HAP-1 (cell line): ENCODE results near the gene ANXA6.

ENCODE experiments used
- DNase-seq, 2 experiments: peaks; one replicate each; pipeline ENCODE4 v3.0.0-alpha.2; 2016 to 2020; ENCODE audit warnings: low spot score in 2 of 2
- H3K27me3 ChIP-seq: fragments of 250-450 bp; sonication (Bioruptor Pico); 2 replicates; pipeline ENCODE4 v1.5.1; 2020; ENCODE audit warnings: low read depth, mild to moderate bottlenecking, moderate library complexity
- H3K36me3 ChIP-seq: fragments of 250-450 bp; sonication (Bioruptor Pico); replicated peaks from 2 replicates; pipeline ENCODE4 v1.5.1; 2020; ENCODE audit warnings: mild to moderate bottlenecking
- H3K4me1 ChIP-seq: fragments of 250-450 bp; sonication (Bioruptor Pico); 2 replicates; pipeline ENCODE4 v1.5.1; 2020; ENCODE audit warnings: mild to moderate bottlenecking
- H3K4me3 ChIP-seq: fragments of 250-450 bp; sonication (Bioruptor Pico); 2 replicates; pipeline ENCODE4 v1.5.1; 2020; ENCODE audit warnings: mild to moderate bottlenecking, moderate library complexity
- H3K9me3 ChIP-seq: fragments of 250-450 bp; sonication (Bioruptor Pico); 2 replicates; pipeline ENCODE4 v1.5.1; 2020; ENCODE audit warnings: mild to moderate bottlenecking, moderate library complexity
- in situ Hi-C: fragments of 300-500 bp; cut with MboI; formaldehyde crosslinking; loops from 3 replicates; pipeline ENCODE4 v1.14.3; 2020; ENCODE audit warnings: low sequenced_read_pairs, inconsistent platforms, mixed read lengths

ANXA6 gene

GRCh38 chr5:151141535-151141934, 16.0 kb downstream of the ANXA6 start:
- H3K9me3 ChIP-seq: no peaks in the 10 kb centered on the region
- no peak overlapping the region for H3K4me3 ChIP-seq
- no peaks in the 10 kb centered on the region for H3K27me3 ChIP-seq
- in situ Hi-C loops: no loop called here
- DNase-seq: no peak
- peaks cover 33% of the 10 kb centered on the region for H3K36me3 ChIP-seq
- no peaks in the 10 kb centered on the region for H3K4me1 ChIP-seq

- DNase-seq: no peak
- no peaks in the 10 kb centered on the region for H3K4me1 ChIP-seq
- in situ Hi-C loops: no loop called here
- H3K27me3 ChIP-seq: no peaks in the 10 kb centered on the region
- H3K36me3 ChIP-seq: peaks cover 39% of the 10 kb centered on the region
- H3K4me3 ChIP-seq: no peak overlapping the region
- H3K9me3 ChIP-seq: no peaks in the 10 kb centered on the region
Measured at GRCh38 chr5:151140686-151141459, 16.7 kb downstream of the ANXA6 start.

GRCh38 chr5:151139646-151140045, 17.9 kb downstream of the ANXA6 start:
- in situ Hi-C loops: no loop called here
- peaks cover 40% of the 10 kb centered on the region for H3K36me3 ChIP-seq
- H3K4me3 ChIP-seq: no peak overlapping the region
- H3K9me3 ChIP-seq: no peaks in the 10 kb centered on the region
- no peaks in the 10 kb centered on the region for H3K4me1 ChIP-seq
- no peak for DNase-seq
- no peaks in the 10 kb centered on the region for H3K27me3 ChIP-seq

- in situ Hi-C loops: no loop called here
- no peaks in the 10 kb centered on the region for H3K4me1 ChIP-seq
Measured at GRCh38 chr5:151139015-151139414, 18.6 kb downstream of the ANXA6 start.

GRCh38 chr5:151138114-151138513, 19.5 kb downstream of the ANXA6 start:
- DNase-seq: no peak
- in situ Hi-C loops: no loop called here
- Histone ChIP-seq H3K27me3 (no peaks in the 10 kb centered on the region), H3K4me3 (no peak overlapping the region), H3K4me1 (no peaks in the 10 kb centered on the region), H3K9me3 (no peaks in the 10 kb centered on the region), H3K36me3 (peaks cover 54% of the 10 kb centered on the region)

More at GRCh38 chr5:151139015-151139414, 18.6 kb downstream of the ANXA6 start:
- no peak for DNase-seq
- Histone ChIP-seq H3K4me3 (no peak overlapping the region), H3K9me3 (no peaks in the 10 kb centered on the region), H3K36me3 (peaks cover 47% of the 10 kb centered on the region), H3K27me3 (no peaks in the 10 kb centered on the region)

GRCh38 chr5:151137067-151137825, 20.3 kb downstream of the ANXA6 start:
- H3K36me3 ChIP-seq: peaks cover 54% of the 10 kb centered on the region

GRCh38 chr5:151134228-151134627, 23.4 kb downstream of the ANXA6 start:
- Histone ChIP-seq H3K9me3 (no peaks in the 10 kb centered on the region), H3K27me3 (no peaks in the 10 kb centered on the region), H3K36me3 (peaks cover 77% of the 10 kb centered on the region), H3K4me1 (no peaks in the 10 kb centered on the region), H3K4me3 (no peak overlapping the region)
- no peak for DNase-seq
- in situ Hi-C loops: no loop called here

More at GRCh38 chr5:151137067-151137825, 20.3 kb downstream of the ANXA6 start:
- H3K9me3 ChIP-seq: no peaks in the 10 kb centered on the region
- H3K27me3 ChIP-seq: no peaks in the 10 kb centered on the region
- H3K4me1 ChIP-seq: no peaks in the 10 kb centered on the region
- in situ Hi-C loops: no loop called here
- H3K4me3 ChIP-seq: no peak overlapping the region
- DNase-seq: no peak

- H3K36me3 ChIP-seq: peaks cover 74% of the 10 kb centered on the region
- in situ Hi-C loops: no loop called here
- DNase-seq: no peak
- no peak overlapping the region for H3K4me3 ChIP-seq
- H3K27me3 ChIP-seq: no peaks in the 10 kb centered on the region
- H3K4me1 ChIP-seq: no peaks in the 10 kb centered on the region
- H3K9me3 ChIP-seq: no peaks in the 10 kb centered on the region
Measured at GRCh38 chr5:151132963-151133362, 24.6 kb downstream of the ANXA6 start.

GRCh38 chr5:151130922-151131891, 26.4 kb downstream of the ANXA6 start:
- no peaks in the 10 kb centered on the region for H3K9me3 ChIP-seq
- DNase-seq: no peak
- no peaks in the 10 kb centered on the region for H3K27me3 ChIP-seq
- in situ Hi-C loops: no loop called here
- H3K36me3 ChIP-seq: peaks cover 69% of the 10 kb centered on the region
- no peak overlapping the region for H3K4me3 ChIP-seq
- H3K4me1 ChIP-seq: no peaks in the 10 kb centered on the region

GRCh38 chr5:151130235-151130921, 27.2 kb downstream of the ANXA6 start:
- Histone ChIP-seq H3K4me3 (no peak overlapping the region), H3K9me3 (no peaks in the 10 kb centered on the region), H3K36me3 (peaks cover 73% of the 10 kb centered on the region), H3K4me1 (no peaks in the 10 kb centered on the region), H3K27me3 (no peaks in the 10 kb centered on the region)
- no peak for DNase-seq
- in situ Hi-C loops: no loop called here

- DNase-seq: no peak
- in situ Hi-C loops: loop anchor here (5.0 kb wide), 1 partner anchor 33 kb away; no protein-coding TSS in a partner anchor
- peaks cover 65% of the 10 kb centered on the region for H3K36me3 ChIP-seq
- H3K4me1 ChIP-seq: no peaks in the 10 kb centered on the region
- no peaks in the 10 kb centered on the region for H3K27me3 ChIP-seq
- H3K4me3 ChIP-seq: no peak overlapping the region
- no peaks in the 10 kb centered on the region for H3K9me3 ChIP-seq
Measured at GRCh38 chr5:151128817-151129216, 28.8 kb downstream of the ANXA6 start.

- Histone ChIP-seq H3K36me3 (peaks cover 62% of the 10 kb centered on the region), H3K9me3 (no peaks in the 10 kb centered on the region), H3K4me3 (no peak overlapping the region), H3K27me3 (no peaks in the 10 kb centered on the region), H3K4me1 (no peaks in the 10 kb centered on the region)
- in situ Hi-C loops: loop anchor here (5.0 kb wide), 1 partner anchor 34 kb away; no protein-coding TSS in a partner anchor
- DNase-seq: no peak
Measured at GRCh38 chr5:151127926-151128325, 29.7 kb downstream of the ANXA6 start.

- Histone ChIP-seq H3K27me3 (no peaks in the 10 kb centered on the region), H3K9me3 (no peaks in the 10 kb centered on the region), H3K4me1 (no peaks in the 10 kb centered on the region), H3K36me3 (peaks cover 76% of the 10 kb centered on the region), H3K4me3 (no peak overlapping the region)
- peak; percentile 40 to 67 for DNase-seq
- in situ Hi-C loops: loop anchor here (5.0 kb wide), 1 partner anchor 36 kb away; no protein-coding TSS in a partner anchor
Measured at GRCh38 chr5:151126199-151126645, 31.4 kb downstream of the ANXA6 start.
